Trophoblast cell (in vitro differentiated cells and primary cell): ENCODE results near the gene KRTAP19-5. TPM values are rescaled to one million over a fixed set of nuclear protein-coding genes. Genes with fewer than 3 reads are reported as not detected.

Source experiments
- DNase-seq, 2 donors: peaks; one replicate each; pipeline ENCODE4 v3.0.0-alpha.2; 2016
- H2AFZ ChIP-seq: 2 replicates; pipeline ENCODE4 v1.6.1; 2013; ENCODE audit warnings: low read length, moderate library complexity, mild to moderate bottlenecking; ENCODE audit not compliant: insufficient read depth, poor library complexity
- H2AK5ac ChIP-seq: 2 replicates; pipeline ENCODE4 v1.6.1; 2013; ENCODE audit warnings: mild to moderate bottlenecking, low read length
- H2BK120ac ChIP-seq: 2 replicates; pipeline ENCODE4 v1.6.1; 2013; ENCODE audit warnings: low read length, mild to moderate bottlenecking, moderate library complexity; ENCODE audit not compliant: insufficient read depth, poor library complexity
- H2BK12ac ChIP-seq: 2 replicates; pipeline ENCODE4 v1.6.1; 2013; ENCODE audit warnings: mild to moderate bottlenecking, low read length, moderate library complexity
- H2BK5ac ChIP-seq: 2 replicates; pipeline ENCODE4 v1.6.1; 2013; ENCODE audit warnings: low read length, low read depth, moderate library complexity, mild to moderate bottlenecking; ENCODE audit not compliant: poor library complexity
- H3K14ac ChIP-seq: 2 replicates; pipeline ENCODE4 v1.6.1; 2013; ENCODE audit warnings: mild to moderate bottlenecking, low read length
- H3K18ac ChIP-seq: 2 replicates; pipeline ENCODE4 v1.6.1; 2013; ENCODE audit warnings: mild to moderate bottlenecking, low read length
- H3K23ac ChIP-seq: 2 replicates; pipeline ENCODE4 v1.6.1; 2013; ENCODE audit warnings: low read length
- H3K27ac ChIP-seq: 2 replicates; pipeline ENCODE4 v1.5.1; 2013; ENCODE audit warnings: low read depth, mild to moderate bottlenecking, inconsistent platforms, low read length, moderate library complexity
- H3K27me3 ChIP-seq: 2 replicates; pipeline ENCODE4 v1.6.1; 2013; ENCODE audit warnings: inconsistent platforms, mild to moderate bottlenecking, low read length, moderate library complexity; ENCODE audit not compliant: insufficient read depth
- H3K36me3 ChIP-seq, 2 experiments: 1 replicate in 1 of 2; 2 replicates in 1 of 2; pipeline ENCODE4 v1.6.1; 2013; ENCODE audit warnings: low read length in 2 of 2, mild to moderate bottlenecking in 2 of 2, moderate library complexity in 1 of 2; ENCODE audit not compliant: insufficient read depth in 2 of 2, control insufficient read depth in 1 of 2
- H3K4ac ChIP-seq: 2 replicates; pipeline ENCODE4 v1.6.1; 2013; ENCODE audit warnings: low read depth, mild to moderate bottlenecking, low read length, moderate library complexity
- H3K4me1 ChIP-seq, 2 experiments: 1 replicate in 1 of 2; 2 replicates in 1 of 2; pipeline ENCODE4 v1.6.1; 2013; ENCODE audit warnings: low read length in 2 of 2, mild to moderate bottlenecking in 2 of 2, moderate library complexity in 1 of 2; ENCODE audit not compliant: insufficient read depth in 2 of 2, control insufficient read depth in 1 of 2
- H3K4me2 ChIP-seq: 2 replicates; pipeline ENCODE4 v1.6.1; 2013; ENCODE audit warnings: inconsistent platforms, mild to moderate bottlenecking, low read length, moderate library complexity
- H3K4me3 ChIP-seq: 2 replicates; pipeline ENCODE4 v1.5.1; 2013; ENCODE audit warnings: mild to moderate bottlenecking, low read depth, low read length, inconsistent platforms
- H3K79me1 ChIP-seq: one replicate; pipeline ENCODE4 v1.6.1; 2013; ENCODE audit warnings: low read length
- H3K79me2 ChIP-seq: 2 replicates; pipeline ENCODE4 v1.6.1; 2013; ENCODE audit warnings: low read length, mild to moderate bottlenecking; ENCODE audit not compliant: control insufficient read depth, insufficient read depth, poor library complexity
- H3K9ac ChIP-seq: 2 replicates; pipeline ENCODE4 v1.6.1; 2013; ENCODE audit warnings: mild to moderate bottlenecking, low read length
- H3K9me3 ChIP-seq: 2 replicates; pipeline ENCODE4 v1.6.1; 2013; ENCODE audit warnings: low read depth, mild to moderate bottlenecking, control low read depth, inconsistent platforms, low read length; ENCODE audit not compliant: insufficient read depth
- H4K12ac ChIP-seq: 2 replicates; pipeline ENCODE4 v1.6.1; 2013; ENCODE audit warnings: low read depth, mild to moderate bottlenecking, low read length, moderate library complexity
- H4K8ac ChIP-seq: 2 replicates; pipeline ENCODE4 v1.6.1; 2013; ENCODE audit warnings: low read depth, mild to moderate bottlenecking, low read length, moderate library complexity
- H4K91ac ChIP-seq: one replicate; pipeline ENCODE4 v1.6.1; 2013; ENCODE audit warnings: low read depth, mild to moderate bottlenecking, low read length, moderate library complexity
- WGBS: extraction: QIAGEN DNeasy Blood & Tissue Kit; methylation state at CpG from one replicate; pipeline ENCODE4 v1.1.7; 2013; ENCODE audit warnings: missing lambda C conversion rate; ENCODE audit not compliant: insufficient read length, insufficient coverage; ENCODE audit errors: extremely low coverage; 5-methylcytosine and 5-hydroxymethylcytosine counted together
- polyA plus RNA-seq: library from polyadenylated mRNA; stranded (reverse); fragments of 200-250 nt; gene quantifications from 2 replicates; pipeline ENCODE4 v1.2.3, GENCODE V29; 2013

The KRTAP19-5 gene
- polyA plus RNA-seq, result not detected in 2 replicates

GRCh38 chr21:30502041-30502440, at the start of gene KRTAP19-5:
KRTAP19-5 (minus strand) TSS chr21:30502141; CDS start chr21:30502090, 51 bp downstream.
- Histone ChIP-seq H2AFZ (no peak within 1 kb of the TSS), H4K12ac (no peak within 1 kb of the TSS), H2BK12ac (no peak within 1 kb of the TSS), H3K23ac (no peak within 1 kb of the TSS), H3K36me3 (no peaks in the 10 kb centered on the region), H2BK5ac (no peak within 1 kb of the TSS), H3K18ac (no peak within 1 kb of the TSS), H3K9me3 (peaks cover 3% of the 10 kb centered on the region), H2BK120ac (no peak within 1 kb of the TSS), H3K79me2 (no peaks in the 10 kb centered on the region), H3K27me3 (no peaks in the 10 kb centered on the region), H3K79me1 (no peaks in the 10 kb centered on the region), H3K27ac (no peak within 1 kb of the TSS), H3K4ac (no peak within 1 kb of the TSS), H2AK5ac (no peak within 1 kb of the TSS), H3K9ac (no peak within 1 kb of the TSS), H3K4me2 (no peak within 1 kb of the TSS), H3K14ac (no peak within 1 kb of the TSS), H3K4me3 (no peak within 1 kb of the TSS), H4K8ac (no peak within 1 kb of the TSS), H3K4me1 (no peaks in the 10 kb centered on the region), H4K91ac (no peak within 1 kb of the TSS)
- DNase-seq, result no peak
- WGBS, result no CpG with 5 or more reads among the region's 6 CpGs

- H3K4me1 ChIP-seq, result no peaks in the 10 kb centered on the region
- H2BK12ac ChIP-seq, result no peak within 1 kb of the TSS
- no peak within 1 kb of the TSS for H4K8ac ChIP-seq
- no peak within 1 kb of the TSS for H2AFZ ChIP-seq
- H2BK120ac ChIP-seq, result no peak within 1 kb of the TSS
- no peak within 1 kb of the TSS for H3K23ac ChIP-seq
- no peak within 1 kb of the TSS for H3K14ac ChIP-seq
- no peaks in the 10 kb centered on the region for H3K36me3 ChIP-seq
- no CpG with 5 or more reads among the region's 1 CpG for WGBS
- H3K79me1 ChIP-seq, result no peaks in the 10 kb centered on the region
- no peak within 1 kb of the TSS for H3K4me2 ChIP-seq
- H4K12ac ChIP-seq, result no peak within 1 kb of the TSS
- no peak within 1 kb of the TSS for H3K4ac ChIP-seq
- no peak within 1 kb of the TSS for H2BK5ac ChIP-seq
- H3K27me3 ChIP-seq, result no peaks in the 10 kb centered on the region
- no peak for DNase-seq
- no peak within 1 kb of the TSS for H3K18ac ChIP-seq
- no peak within 1 kb of the TSS for H2AK5ac ChIP-seq
- no peak within 1 kb of the TSS for H3K9ac ChIP-seq
- H3K9me3 ChIP-seq, result no peaks in the 10 kb centered on the region
- no peak within 1 kb of the TSS for H3K27ac ChIP-seq
- no peaks in the 10 kb centered on the region for H3K79me2 ChIP-seq
- no peak within 1 kb of the TSS for H3K4me3 ChIP-seq
- no peak within 1 kb of the TSS for H4K91ac ChIP-seq
Observed at GRCh38 chr21:30541764-30542163, 39.8 kb upstream of the KRTAP19-5 start, which contains the start of gene KRTAP19-6. KRTAP19-6 (minus strand) TSS chr21:30541864; CDS start chr21:30541833, 31 bp downstream.

- H4K12ac ChIP-seq, result no peak overlapping the region
- no peaks in the 10 kb centered on the region for H3K27me3 ChIP-seq
- H4K8ac ChIP-seq, result no peak overlapping the region
- H3K23ac ChIP-seq, result no peak overlapping the region
- DNase-seq, result no peak
- H3K9me3 ChIP-seq, result no peaks in the 10 kb centered on the region
- H4K91ac ChIP-seq, result no peak overlapping the region
- H2BK120ac ChIP-seq, result no peak overlapping the region
- H3K4me3 ChIP-seq, result no peak overlapping the region
- H3K36me3 ChIP-seq, result no peaks in the 10 kb centered on the region
- H3K27ac ChIP-seq, result no peak overlapping the region
- H3K4me1 ChIP-seq, result no peaks in the 10 kb centered on the region
- H2BK12ac ChIP-seq, result no peak overlapping the region
- H3K9ac ChIP-seq, result no peak overlapping the region
- H3K79me2 ChIP-seq, result no peaks in the 10 kb centered on the region
- H3K4ac ChIP-seq, result no peak overlapping the region
- no peak overlapping the region for H2AFZ ChIP-seq
- no CpG with 5 or more reads among the region's 1 CpG for WGBS
- no peak overlapping the region for H3K4me2 ChIP-seq
- no peak overlapping the region for H3K14ac ChIP-seq
- H3K18ac ChIP-seq, result no peak overlapping the region
- H2AK5ac ChIP-seq, result no peak overlapping the region
- H2BK5ac ChIP-seq, result no peak overlapping the region
- no peaks in the 10 kb centered on the region for H3K79me1 ChIP-seq
Observed at GRCh38 chr21:30518876-30519275, 16.9 kb upstream of the KRTAP19-5 start.

GRCh38 chr21:30515681-30516080, 13.7 kb upstream of the KRTAP19-5 start:
- Histone ChIP-seq H3K27ac (no peak overlapping the region), H3K4me3 (no peak overlapping the region), H3K14ac (no peak overlapping the region), H3K9ac (no peak overlapping the region), H2BK120ac (no peak overlapping the region), H3K9me3 (no peaks in the 10 kb centered on the region), H2BK5ac (no peak overlapping the region), H4K91ac (no peak overlapping the region), H3K79me2 (no peaks in the 10 kb centered on the region), H4K8ac (no peak overlapping the region), H2AK5ac (no peak overlapping the region), H2AFZ (no peak overlapping the region), H3K27me3 (no peaks in the 10 kb centered on the region), H3K4me1 (no peaks in the 10 kb centered on the region), H3K4ac (no peak overlapping the region), H3K18ac (no peak overlapping the region), H4K12ac (no peak overlapping the region), H3K79me1 (no peaks in the 10 kb centered on the region), H3K23ac (no peak overlapping the region), H2BK12ac (no peak overlapping the region), H3K4me2 (no peak overlapping the region), H3K36me3 (no peaks in the 10 kb centered on the region)
- no CpG with 5 or more reads among the region's 1 CpG for WGBS
- no peak for DNase-seq
